Measurements from ENCODE around the gene GCK. TPM values are rescaled to one million over a fixed set of nuclear protein-coding genes. Genes with fewer than 3 reads are reported as not detected.

The GCK gene
- total RNA-seq, 1 experiment from 2014 or later, result not detected

- Mint-ChIP-seq H3K4me1 (ENCODE audit: low read depth, unreplicated experiment) (peaks cover 6% of the 10 kb centered on the region), H3K9me3 (ENCODE audit: low read depth, unreplicated experiment) (no peaks in the 10 kb centered on the region), H3K27me3 (ENCODE audit: unreplicated experiment) (peaks cover 52% of the 10 kb centered on the region), H3K36me3 (ENCODE audit: insufficient read depth, unreplicated experiment) (no peaks in the 10 kb centered on the region), H3K4me3 (ENCODE audit: low read depth, unreplicated experiment) (no peak overlapping the region), H3K27ac (ENCODE audit: unreplicated experiment) (no peak overlapping the region)
- no TSS peak for BruUV-seq (replicated peaks)
- intact Hi-C loops (cut with micrococcal nuclease; ENCODE audit: unreplicated experiment), result no loop called here
- CTCF ChIA-PET, result interaction anchor here (0.5 to 1.0 kb wide), 2 partner anchors 21 to 631 kb away, joined by 3 to 6 read pairs; no protein-coding TSS in a partner anchor
- no peak for DNase-seq
- TF ChIP-seq, protein P1, sequence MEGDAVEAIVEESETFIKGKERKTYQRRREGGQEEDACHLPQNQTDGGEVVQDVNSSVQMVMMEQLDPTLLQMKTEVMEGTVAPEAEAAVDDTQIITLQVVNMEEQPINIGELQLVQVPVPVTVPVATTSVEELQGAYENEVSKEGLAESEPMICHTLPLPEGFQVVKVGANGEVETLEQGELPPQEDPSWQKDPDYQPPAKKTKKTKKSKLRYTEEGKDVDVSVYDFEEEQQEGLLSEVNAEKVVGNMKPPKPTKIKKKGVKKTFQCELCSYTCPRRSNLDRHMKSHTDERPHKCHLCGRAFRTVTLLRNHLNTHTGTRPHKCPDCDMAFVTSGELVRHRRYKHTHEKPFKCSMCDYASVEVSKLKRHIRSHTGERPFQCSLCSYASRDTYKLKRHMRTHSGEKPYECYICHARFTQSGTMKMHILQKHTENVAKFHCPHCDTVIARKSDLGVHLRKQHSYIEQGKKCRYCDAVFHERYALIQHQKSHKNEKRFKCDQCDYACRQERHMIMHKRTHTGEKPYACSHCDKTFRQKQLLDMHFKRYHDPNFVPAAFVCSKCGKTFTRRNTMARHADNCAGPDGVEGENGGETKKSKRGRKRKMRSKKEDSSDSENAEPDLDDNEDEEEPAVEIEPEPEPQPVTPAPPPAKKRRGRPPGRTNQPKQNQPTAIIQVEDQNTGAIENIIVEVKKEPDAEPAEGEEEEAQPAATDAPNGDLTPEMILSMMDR (IDR thresholded peaks at IDR 0.05; ENCODE audit: unreplicated experiment), result no peak
Observed at GRCh38 chr7:44101966-44102845, 87.0 kb downstream of the GCK start.

GRCh38 chr7:44101303-44101965 is 87.8 kb downstream of the GCK start:
- BruUV-seq (replicated peaks), result no TSS peak
- no peak for DNase-seq
- H3K9me3 Mint-ChIP-seq (ENCODE audit: low read depth, unreplicated experiment), result no peaks in the 10 kb centered on the region
- no peak overlapping the region for H3K27ac Mint-ChIP-seq (ENCODE audit: unreplicated experiment)
- no peak overlapping the region for H3K4me3 Mint-ChIP-seq (ENCODE audit: low read depth, unreplicated experiment)
- intact Hi-C loops (cut with micrococcal nuclease; ENCODE audit: unreplicated experiment), result no loop called here
- peaks cover 56% of the 10 kb centered on the region for H3K27me3 Mint-ChIP-seq (ENCODE audit: unreplicated experiment)
- peaks cover 6% of the 10 kb centered on the region for H3K4me1 Mint-ChIP-seq (ENCODE audit: low read depth, unreplicated experiment)
- H3K36me3 Mint-ChIP-seq (ENCODE audit: insufficient read depth, unreplicated experiment), result no peaks in the 10 kb centered on the region
- CTCF ChIA-PET, result interaction anchor here (0.5 kb wide), 1 partner anchor 631 kb away, joined by 3 read pairs; no protein-coding TSS in a partner anchor
- TF ChIP-seq, protein P1 (IDR thresholded peaks at IDR 0.05; ENCODE audit: unreplicated experiment), result no peak

GRCh38 chr7:44100458-44101302 is 88.6 kb downstream of the GCK start:
- TF ChIP-seq, protein P1 (IDR thresholded peaks at IDR 0.05; ENCODE audit: unreplicated experiment), result no peak
- CTCF ChIA-PET, result interaction anchor here (0.6 kb wide), 1 partner anchor 542 kb away, joined by 5 read pairs; no protein-coding TSS in a partner anchor
- Mint-ChIP-seq H3K4me1 (ENCODE audit: low read depth, unreplicated experiment) (peaks cover 6% of the 10 kb centered on the region), H3K27me3 (ENCODE audit: unreplicated experiment) (peaks cover 55% of the 10 kb centered on the region), H3K27ac (ENCODE audit: unreplicated experiment) (no peak overlapping the region), H3K9me3 (ENCODE audit: low read depth, unreplicated experiment) (no peaks in the 10 kb centered on the region), H3K4me3 (ENCODE audit: low read depth, unreplicated experiment) (no peak overlapping the region), H3K36me3 (ENCODE audit: insufficient read depth, unreplicated experiment) (no peaks in the 10 kb centered on the region)
- intact Hi-C loops (cut with micrococcal nuclease; ENCODE audit: unreplicated experiment), result no loop called here
- no peak for DNase-seq
- no TSS peak for BruUV-seq (replicated peaks)

GRCh38 chr7:44099669-44100068 is 89.6 kb downstream of the GCK start:
- TF ChIP-seq, protein P1 (IDR thresholded peaks at IDR 0.05; ENCODE audit: unreplicated experiment), result no peak
- no TSS peak for BruUV-seq (replicated peaks)
- H3K27me3 Mint-ChIP-seq (ENCODE audit: unreplicated experiment), result peaks cover 45% of the 10 kb centered on the region
- intact Hi-C loops (cut with micrococcal nuclease; ENCODE audit: unreplicated experiment), result no loop called here
- CTCF ChIA-PET, result no interaction called here
- no peak for DNase-seq
- no peak overlapping the region for H3K27ac Mint-ChIP-seq (ENCODE audit: unreplicated experiment)
- H3K4me3 Mint-ChIP-seq (ENCODE audit: low read depth, unreplicated experiment), result no peak overlapping the region
- no peaks in the 10 kb centered on the region for H3K4me1 Mint-ChIP-seq (ENCODE audit: low read depth, unreplicated experiment)
- no peaks in the 10 kb centered on the region for H3K36me3 Mint-ChIP-seq (ENCODE audit: insufficient read depth, unreplicated experiment)
- H3K9me3 Mint-ChIP-seq (ENCODE audit: low read depth, unreplicated experiment), result no peaks in the 10 kb centered on the region

Data from Calu3 (cell line).